Activated T-cell treated with anti-CD3 and anti-CD28 coated beads, Interleukin-2, amount 50 U/mL, for 24 hours (primary cell): ENCODE measurements around the gene SLC25A17.
A peak's percentile ranks its signal among the peaks of the same experiment; 100 is the strongest.
"Not testable (repeated sequence)": the region's sequence is repeated elsewhere in the genome, so short reads cannot be mapped to it uniquely, and the experiment has no call there.

Experiments used
- DNase-seq: peaks from one replicate; pipeline ENCODE4 v3.0.0-alpha.2; 2020
- H3K27ac Mint-ChIP-seq: 2 replicates; pipeline ENCODE4 v1.8.0; 2020; ENCODE audit warnings: mild to moderate bottlenecking, mixed read lengths
- H3K27me3 Mint-ChIP-seq: 2 replicates; pipeline ENCODE4 v1.8.0; 2020; ENCODE audit warnings: mixed read lengths
- H3K36me3 Mint-ChIP-seq: 2 replicates; pipeline ENCODE4 v1.8.0; 2020; ENCODE audit warnings: low read depth, mixed read lengths
- H3K4me1 Mint-ChIP-seq: 2 replicates; pipeline ENCODE4 v1.8.0; 2020; ENCODE audit warnings: low read depth, mixed read lengths
- H3K4me3 Mint-ChIP-seq: 2 replicates; pipeline ENCODE4 v1.8.0; 2020; ENCODE audit warnings: mild to moderate bottlenecking, moderate library complexity, mixed read lengths
- H3K9me3 Mint-ChIP-seq: 2 replicates; pipeline ENCODE4 v1.8.0; 2020; ENCODE audit warnings: mixed read lengths

Gene SLC25A17

DNA sequence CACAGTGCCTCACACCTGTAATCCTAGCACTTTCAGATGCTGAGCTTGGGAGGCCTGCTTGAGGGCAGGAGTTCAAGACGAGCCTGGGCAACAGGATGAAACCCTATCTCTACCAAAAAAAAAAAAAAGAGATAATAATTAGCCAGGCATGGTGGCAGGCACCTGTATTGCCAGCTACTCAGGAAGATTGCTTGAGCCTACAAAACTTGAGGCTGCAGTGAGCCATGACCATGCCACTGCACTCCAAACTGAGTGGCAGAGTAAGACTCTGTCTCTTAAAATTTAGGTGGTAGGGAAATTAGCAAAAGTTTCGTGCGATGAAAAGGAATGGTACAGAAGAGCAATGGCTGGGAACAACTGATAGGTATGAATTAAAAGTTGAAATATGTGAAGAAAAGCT is 19.3 kb upstream of the SLC25A17 start:
- Mint-ChIP-seq H3K9me3 (no peaks in the 10 kb centered on the region), H3K4me3 (no peak overlapping the region), H3K4me1 (peaks cover 20% of the 10 kb centered on the region), H3K27ac (peak overlapping the region; percentile 5), H3K27me3 (no peaks in the 10 kb centered on the region), H3K36me3 (peaks cover 89% of the 10 kb centered on the region)
- no peak for DNase-seq

DNA sequence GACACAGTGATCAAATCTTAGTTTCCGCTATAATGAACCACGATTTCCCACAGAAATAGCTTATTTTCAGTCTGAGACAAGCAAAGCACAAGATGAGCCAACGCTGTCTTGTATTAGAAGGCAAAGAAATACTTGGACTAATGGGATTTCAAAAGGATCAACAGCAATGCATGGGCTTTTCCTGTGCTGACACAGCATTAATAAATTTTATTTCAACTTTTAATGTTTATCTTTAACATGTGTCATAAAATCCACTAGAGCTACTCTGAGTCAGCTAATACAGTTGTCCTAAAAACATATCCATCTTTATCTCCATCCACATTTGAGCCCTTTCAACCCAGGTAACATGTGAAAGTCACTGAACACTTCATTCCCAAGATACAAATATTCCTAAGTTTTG is 15.5 kb upstream of the SLC25A17 start:
- Mint-ChIP-seq H3K27ac (peak overlapping the region; percentile 30), H3K9me3 (no peaks in the 10 kb centered on the region), H3K27me3 (no peaks in the 10 kb centered on the region), H3K36me3 (peaks cover 91% of the 10 kb centered on the region), H3K4me1 (peaks cover 9% of the 10 kb centered on the region), H3K4me3 (no peak overlapping the region)
- no peak for DNase-seq

DNA sequence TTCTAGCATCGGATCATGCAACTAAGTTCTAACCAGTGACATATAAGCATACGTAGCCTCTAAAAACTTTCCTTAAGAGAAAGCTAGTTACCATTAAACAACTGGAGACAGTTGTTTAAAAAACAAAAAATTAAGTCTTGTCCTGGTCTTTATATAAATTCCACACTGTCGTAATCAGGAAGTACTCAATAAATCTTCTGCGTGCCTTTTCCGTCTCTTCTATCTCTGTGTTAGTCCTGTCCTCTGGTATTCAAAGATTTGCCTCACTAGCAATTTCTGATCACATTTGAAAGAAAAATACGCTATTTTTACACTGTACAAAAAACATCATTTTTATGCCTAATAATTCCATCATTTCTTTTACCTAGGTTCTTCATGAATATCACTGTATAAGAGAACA is 10.0 kb upstream of the SLC25A17 start:
- DNase-seq = no peak
- H3K27me3 Mint-ChIP-seq = no peaks in the 10 kb centered on the region
- peaks cover 87% of the 10 kb centered on the region for H3K36me3 Mint-ChIP-seq
- H3K9me3 Mint-ChIP-seq = no peaks in the 10 kb centered on the region
- H3K4me3 Mint-ChIP-seq = no peak overlapping the region
- no peak overlapping the region for H3K27ac Mint-ChIP-seq
- no peaks in the 10 kb centered on the region for H3K4me1 Mint-ChIP-seq

GRCh38 chr22:40826984-40827741 is 8.0 kb upstream of the SLC25A17 start:
- H3K9me3 Mint-ChIP-seq = no peaks in the 10 kb centered on the region
- no peak overlapping the region for H3K4me3 Mint-ChIP-seq
- no peaks in the 10 kb centered on the region for H3K27me3 Mint-ChIP-seq
- H3K27ac Mint-ChIP-seq = peak overlapping the region; percentile 30
- H3K36me3 Mint-ChIP-seq = peaks cover 86% of the 10 kb centered on the region
- no peaks in the 10 kb centered on the region for H3K4me1 Mint-ChIP-seq
- no peak for DNase-seq

- H3K4me3 Mint-ChIP-seq, DNase-seq, H3K4me1 Mint-ChIP-seq, H3K9me3 Mint-ChIP-seq, H3K27ac Mint-ChIP-seq, H3K27me3 Mint-ChIP-seq: not testable (repeated sequence)
- peaks cover 78% of the 10 kb centered on the region for H3K36me3 Mint-ChIP-seq
Measured at GRCh38 chr22:40826292-40826691, 7.1 kb upstream of the SLC25A17 start.

DNA sequence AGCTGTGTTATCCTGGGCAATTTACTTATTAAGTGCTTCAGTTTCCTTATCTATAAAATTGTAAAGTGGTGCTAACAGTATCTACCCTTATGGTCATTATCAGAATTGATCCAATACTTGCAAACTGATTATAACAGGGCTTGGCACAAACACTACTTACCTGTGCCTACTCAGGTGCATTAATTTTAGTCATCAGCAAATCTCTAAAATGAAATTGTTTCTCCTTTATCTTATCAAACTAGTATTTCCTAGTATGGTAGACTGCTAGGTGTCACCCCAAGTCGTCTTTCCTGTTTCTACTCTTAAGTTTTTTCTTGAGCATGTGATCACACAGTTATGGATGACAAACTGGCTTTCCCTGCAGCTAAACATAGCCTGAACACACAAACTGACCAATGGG is 4.3 kb upstream of the SLC25A17 start:
- no peak for DNase-seq
- Mint-ChIP-seq H3K4me3 (no peak overlapping the region), H3K9me3 (no peaks in the 10 kb centered on the region), H3K36me3 (peaks cover 59% of the 10 kb centered on the region), H3K27ac (peak overlapping the region; percentile 11), H3K4me1 (peaks cover 14% of the 10 kb centered on the region), H3K27me3 (no peaks in the 10 kb centered on the region)

GRCh38 chr22:40819599-40820140 is 524 bp upstream of the SLC25A17 start:
- DNase-seq = no peak
- peak overlapping the region; percentile 96 for H3K4me3 Mint-ChIP-seq
- peak overlapping the region; percentile 97 for H3K27ac Mint-ChIP-seq

DNA sequence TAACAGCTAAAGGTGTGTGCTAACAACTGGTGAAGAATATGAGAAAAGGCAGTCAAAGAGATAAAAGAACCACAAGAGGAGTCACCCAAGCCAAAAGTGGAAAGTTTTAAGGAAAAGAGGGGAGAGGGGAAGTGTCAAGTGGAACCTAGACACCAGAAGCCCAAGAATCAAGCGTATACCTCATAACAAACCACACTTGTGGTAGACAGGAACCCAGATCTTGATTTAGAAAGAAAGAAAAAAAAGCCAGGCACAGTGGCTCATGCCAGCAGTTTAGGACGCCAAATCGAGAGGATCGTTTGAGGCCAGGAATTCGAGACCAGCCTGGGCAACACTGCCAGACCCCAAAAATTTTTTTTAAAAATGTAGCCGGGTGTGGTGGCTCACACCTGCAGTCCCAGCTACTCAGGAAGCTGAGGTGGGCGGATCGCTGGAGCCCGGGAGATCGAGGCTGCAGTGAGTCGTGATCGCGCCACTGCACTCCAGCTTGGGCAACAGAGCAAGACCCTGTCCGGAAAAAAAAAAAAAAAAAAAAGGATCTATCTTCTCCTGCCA is 877 bp downstream of the SLC25A17 start:
- peak overlapping the region; percentile 96 for H3K4me3 Mint-ChIP-seq
- H3K4me1 Mint-ChIP-seq = peaks cover 46% of the 10 kb centered on the region
- peak overlapping the region; percentile 97 for H3K27ac Mint-ChIP-seq
- H3K27me3 Mint-ChIP-seq = no peaks in the 10 kb centered on the region
- H3K36me3 Mint-ChIP-seq = peaks cover 54% of the 10 kb centered on the region
- DNase-seq = no peak
- H3K9me3 Mint-ChIP-seq = no peaks in the 10 kb centered on the region

More at GRCh38 chr22:40819599-40820140, 524 bp upstream of the SLC25A17 start:
- Mint-ChIP-seq H3K4me1 (peaks cover 41% of the 10 kb centered on the region), H3K27me3 (no peaks in the 10 kb centered on the region), H3K9me3 (no peaks in the 10 kb centered on the region), H3K36me3 (peaks cover 53% of the 10 kb centered on the region)

DNA sequence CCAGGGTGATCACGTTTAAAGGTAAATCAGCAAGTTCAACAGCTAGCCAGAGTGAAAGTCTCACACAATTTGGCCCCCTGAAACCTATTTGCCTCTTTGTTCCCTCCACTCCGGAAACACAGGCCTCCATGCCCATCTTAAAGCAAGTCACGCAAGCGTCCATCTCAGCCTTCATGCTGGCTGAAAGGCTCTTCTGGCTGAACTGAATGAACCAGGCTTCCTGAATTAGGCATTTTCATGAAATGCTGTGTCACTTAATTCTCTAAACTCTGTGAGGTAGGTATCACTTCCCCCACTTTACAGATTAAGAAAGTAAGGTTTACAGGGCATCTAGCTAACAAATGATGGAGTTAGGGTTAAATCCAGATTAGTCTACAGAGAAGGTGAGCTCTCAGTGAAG is 1.4 kb downstream of the SLC25A17 start:
- no peaks in the 10 kb centered on the region for H3K27me3 Mint-ChIP-seq

DNA sequence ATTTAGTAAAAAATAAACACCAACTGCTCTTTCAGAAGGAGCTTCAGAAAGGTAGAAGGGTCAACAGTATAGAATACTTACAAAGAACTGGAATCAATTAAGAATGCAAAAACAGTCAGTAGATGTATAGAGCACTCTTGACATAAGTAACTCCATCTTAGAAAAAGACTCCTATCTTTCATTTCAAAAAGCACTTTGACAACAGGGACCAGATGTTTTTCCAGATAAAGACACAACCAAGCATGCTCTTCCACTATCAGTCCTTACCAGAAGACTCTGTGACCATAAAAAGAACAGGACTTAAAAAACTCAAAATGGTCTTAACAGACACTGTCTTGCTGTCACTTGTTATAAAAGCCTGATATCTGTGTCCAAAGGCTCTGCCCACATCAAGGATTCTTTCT is 5.2 kb downstream of the SLC25A17 start:
- no peak for DNase-seq
- H3K9me3 Mint-ChIP-seq = no peaks in the 10 kb centered on the region
- peak overlapping the region; percentile 29 for H3K27ac Mint-ChIP-seq
- H3K27me3 Mint-ChIP-seq = no peaks in the 10 kb centered on the region
- no peak overlapping the region for H3K4me3 Mint-ChIP-seq
- H3K4me1 Mint-ChIP-seq = peaks cover 47% of the 10 kb centered on the region
- peaks cover 65% of the 10 kb centered on the region for H3K36me3 Mint-ChIP-seq

More for the DNA sequence above, 1.4 kb downstream of the SLC25A17 start:
- Mint-ChIP-seq H3K4me3 (peak overlapping the region; percentile 96), H3K36me3 (peaks cover 54% of the 10 kb centered on the region), H3K27ac (peak overlapping the region; percentile 97), H3K4me1 (peaks cover 46% of the 10 kb centered on the region), H3K9me3 (no peaks in the 10 kb centered on the region)
- DNase-seq = no peak

GRCh38 chr22:40808018-40808841 is 10.9 kb downstream of the SLC25A17 start:
- peaks cover 16% of the 10 kb centered on the region for H3K4me1 Mint-ChIP-seq
- H3K27me3 Mint-ChIP-seq = no peaks in the 10 kb centered on the region
- no peak overlapping the region for H3K27ac Mint-ChIP-seq
- no peak overlapping the region for H3K4me3 Mint-ChIP-seq
- DNase-seq = no peak
- H3K36me3 Mint-ChIP-seq = peaks cover 52% of the 10 kb centered on the region
- no peaks in the 10 kb centered on the region for H3K9me3 Mint-ChIP-seq

DNA sequence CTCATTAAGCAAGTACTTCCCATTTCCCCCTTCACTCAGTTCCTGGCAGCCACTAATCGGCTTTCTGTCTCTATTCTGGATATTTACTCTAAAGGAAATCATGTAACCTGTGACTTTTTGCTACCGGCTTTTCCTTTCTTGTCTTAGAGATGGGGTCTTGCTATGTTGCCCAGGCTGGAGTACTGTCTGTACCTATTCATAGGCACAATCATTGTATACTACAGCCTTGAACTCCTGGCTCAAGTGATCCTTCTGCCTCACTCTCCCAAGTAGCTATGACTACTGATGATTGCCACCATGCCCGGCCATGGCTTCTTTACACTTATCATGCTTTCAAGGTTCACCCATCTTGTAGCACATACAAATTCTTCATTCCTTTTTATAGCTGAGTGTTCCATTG is 12.4 kb downstream of the SLC25A17 start:
- Mint-ChIP-seq H3K27ac (no peak overlapping the region), H3K4me3 (no peak overlapping the region), H3K9me3 (no peaks in the 10 kb centered on the region), H3K36me3 (peaks cover 46% of the 10 kb centered on the region), H3K4me1 (peaks cover 14% of the 10 kb centered on the region), H3K27me3 (no peaks in the 10 kb centered on the region)
- DNase-seq = no peak

DNA sequence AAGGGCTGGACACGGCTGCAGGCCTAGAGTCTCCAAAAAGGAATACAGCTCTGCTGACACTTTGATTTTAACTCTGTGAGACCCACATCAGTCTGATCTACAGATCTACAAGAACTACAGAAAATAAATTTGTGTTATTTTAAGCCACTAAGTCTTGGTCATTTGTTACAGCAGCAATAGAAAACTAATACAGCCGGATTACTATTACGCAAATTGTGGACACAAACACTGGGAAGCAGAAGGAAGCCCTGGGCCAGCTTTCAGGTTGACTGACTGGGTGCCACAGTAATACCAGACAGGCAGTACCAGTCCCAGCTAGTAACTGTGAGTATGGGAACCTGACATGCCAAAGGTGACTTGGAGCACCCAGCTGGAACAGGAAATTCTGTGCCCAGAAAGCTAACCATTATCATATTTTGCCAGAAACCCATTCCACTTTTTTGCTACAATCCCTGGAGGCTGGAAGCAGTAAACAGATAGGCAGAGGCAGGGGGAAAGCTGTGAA is 13.4 kb downstream of the SLC25A17 start:
- no peak overlapping the region for H3K4me3 Mint-ChIP-seq
- no peaks in the 10 kb centered on the region for H3K9me3 Mint-ChIP-seq
- no peak overlapping the region for H3K27ac Mint-ChIP-seq
- H3K36me3 Mint-ChIP-seq = peaks cover 42% of the 10 kb centered on the region
- peaks cover 11% of the 10 kb centered on the region for H3K4me1 Mint-ChIP-seq
- DNase-seq = no peak
- no peaks in the 10 kb centered on the region for H3K27me3 Mint-ChIP-seq

- no peaks in the 10 kb centered on the region for H3K9me3 Mint-ChIP-seq
- H3K4me1 Mint-ChIP-seq = peaks cover 11% of the 10 kb centered on the region
- peaks cover 42% of the 10 kb centered on the region for H3K36me3 Mint-ChIP-seq
- no peaks in the 10 kb centered on the region for H3K27me3 Mint-ChIP-seq
- H3K27ac Mint-ChIP-seq = no peak overlapping the region
- no peak overlapping the region for H3K4me3 Mint-ChIP-seq
- DNase-seq = no peak
Measured at GRCh38 chr22:40805239-40805638, 13.9 kb downstream of the SLC25A17 start.
